HepG2 (cell line): ENCODE measurements around the gene HEPN1. TPM values are rescaled to one million over a fixed set of nuclear protein-coding genes. Genes with fewer than 3 reads are reported as not detected.
A peak's percentile ranks its signal among the peaks of the same experiment; 100 is the strongest.

ENCODE experiments used
- CBX1 ChIP-seq: IDR thresholded peaks from one replicate; pipeline ENCODE4 v1.6.1; 2016; ENCODE audit warnings: antibody characterized with exemption, low read depth
- ETV5 ChIP-seq: IDR thresholded peaks from 2 replicates; pipeline ENCODE4 v1.6.1; 2018; ENCODE audit warnings: missing biosample characterization, missing genetic modification reagents, inconsistent platforms, borderline replicate concordance
- HOXD1 ChIP-seq: sonication (generic); formaldehyde crosslinking; IDR thresholded peaks from 2 replicates; pipeline ENCODE4 v1.5.0; 2020; ENCODE audit warnings: missing genetic modification reagents
- PTBP1 ChIP-seq: fragments of 200-400 bp; formaldehyde crosslinking; IDR thresholded peaks from 2 replicates; pipeline ENCODE4 v1.6.1; 2018; ENCODE audit warnings: low read length, low read depth; ENCODE audit not compliant: poor library complexity, severe bottlenecking
- SALL1 ChIP-seq: sonication (generic); formaldehyde crosslinking; IDR thresholded peaks from 2 replicates; pipeline ENCODE4 v1.8.0; 2022; ENCODE audit warnings: mild to moderate bottlenecking, missing genetic modification reagents
- SP5 ChIP-seq: IDR thresholded peaks from 2 replicates; pipeline ENCODE4 v1.6.1; 2016; ENCODE audit warnings: low read depth, borderline replicate concordance
- ZNF232 ChIP-seq: sonication (generic); formaldehyde crosslinking; IDR thresholded peaks from 2 replicates; pipeline ENCODE4 v1.4.0; 2020; ENCODE audit warnings: missing genetic modification reagents, borderline replicate concordance
- ZNF883 ChIP-seq: sonication (generic); formaldehyde crosslinking; IDR thresholded peaks from 2 replicates; pipeline ENCODE4 v1.5.1; 2020; ENCODE audit warnings: mild to moderate bottlenecking, missing genetic modification reagents; ENCODE audit errors: not compliant biosample characterization
- ZSCAN29 ChIP-seq: sonication (generic); formaldehyde crosslinking; conservative IDR thresholded peaks from 2 replicates; pipeline ENCODE4 v1.4.0; 2020; ENCODE audit warnings: mild to moderate bottlenecking, missing genetic modification reagents
- polyA plus RNA-seq, 8 experiments: library from polyadenylated mRNA; depleted of rRNA in 3 of 8; stranded (reverse) in 7 of 8; unstranded in 1 of 8; fragments of >200 nt; fragmentation: Illumina TruSeq in 4 of 8; extraction: Trizol in 4 of 8; gene quantifications; 2 replicates each; pipeline versions ENCODE4 v1.2.1 to v1.2.3, GENCODE V29; 2011 to 2016; ENCODE audit warnings: low read depth in 4 of 8, missing spikeins in 1 of 8, mixed read lengths in 1 of 8; ENCODE audit not compliant: insufficient read depth in 1 of 8
- total RNA-seq, 5 experiments: library from RNA; depleted of rRNA; stranded (reverse); fragments of >200 nt; fragmentation: Illumina TruSeq; extraction: Trizol; gene quantifications; 2 replicates each; pipeline ENCODE4 v1.2.3, GENCODE V29; 2016; ENCODE audit warnings: low read depth in 1 of 5
- TF ChIP-seq, protein P1 (sequence below): sonication (generic); formaldehyde crosslinking; IDR thresholded peaks from 2 replicates; pipeline ENCODE4 v1.4.0; 2020; ENCODE audit warnings: missing genetic modification reagents
- TF ChIP-seq, protein P2 (sequence below): sonication (generic); formaldehyde crosslinking; IDR thresholded peaks from 2 replicates; pipeline ENCODE4 v1.4.0; 2020; ENCODE audit warnings: missing genetic modification reagents
- TF ChIP-seq, protein P3 (sequence below): sonication (generic); formaldehyde crosslinking; IDR thresholded peaks from 2 replicates; pipeline ENCODE4 v1.9.0; 2022; ENCODE audit warnings: missing genetic modification reagents, mild to moderate bottlenecking, borderline replicate concordance
- TF ChIP-seq, protein P4 (sequence below): sonication (generic); formaldehyde crosslinking; IDR thresholded peaks from 2 replicates; pipeline ENCODE4 v1.8.0; 2022; ENCODE audit warnings: mild to moderate bottlenecking, missing genetic modification reagents, moderate library complexity
- TF ChIP-seq, protein P5 (sequence below): sonication (generic); formaldehyde crosslinking; IDR thresholded peaks from 2 replicates; pipeline ENCODE4 v1.5.0; 2020; ENCODE audit warnings: mild to moderate bottlenecking, missing genetic modification reagents, borderline replicate concordance
- TF ChIP-seq, protein P6 (sequence below): sonication (generic); formaldehyde crosslinking; conservative IDR thresholded peaks from 2 replicates; pipeline ENCODE4 v1.4.0; 2020; ENCODE audit warnings: mild to moderate bottlenecking, missing genetic modification reagents, moderate library complexity

Gene HEPN1
- total and polyA plus RNA-seq, 2 of the 13 experiments (the other 11 are each of a cell fraction or from before 2014, with no cell fraction given), result not detected

DNA sequence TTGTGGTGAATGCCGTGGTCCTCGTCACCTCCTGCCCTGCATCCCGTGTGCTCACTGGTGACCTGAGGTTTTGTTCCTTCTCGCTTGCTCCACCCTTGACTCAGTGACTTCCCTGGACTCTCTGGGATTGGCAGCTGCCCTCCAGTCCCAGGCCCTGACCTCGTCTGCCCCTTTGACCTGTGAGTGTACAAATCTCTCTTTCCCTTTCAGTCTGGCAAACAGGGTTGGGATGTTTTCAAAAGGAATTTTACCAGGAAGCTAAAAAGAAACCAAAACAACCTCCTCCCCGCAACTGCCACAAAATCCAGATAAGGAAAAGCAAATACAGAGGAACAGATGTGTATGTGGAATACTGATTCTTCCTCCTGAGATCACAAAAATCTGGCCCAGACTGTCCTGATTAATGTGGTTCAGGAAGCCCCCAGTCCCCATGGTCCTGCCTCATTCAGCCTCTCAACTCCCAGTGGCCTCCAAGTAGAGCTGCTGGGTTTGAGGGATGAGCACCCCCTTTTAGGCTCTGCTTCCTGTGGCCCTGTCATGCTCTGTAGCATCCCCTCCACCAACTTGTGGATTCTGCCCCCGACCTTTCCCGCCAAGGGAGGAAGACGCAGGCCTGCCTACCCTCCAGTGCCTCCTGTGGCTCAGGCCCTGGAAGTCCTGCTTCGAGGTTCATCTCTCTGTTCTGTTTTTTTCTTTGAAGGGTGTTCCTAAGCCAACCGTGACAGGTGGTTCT is 36.5 kb upstream of the HEPN1 start (continued):
- TF ChIP-seq, protein P1, sequence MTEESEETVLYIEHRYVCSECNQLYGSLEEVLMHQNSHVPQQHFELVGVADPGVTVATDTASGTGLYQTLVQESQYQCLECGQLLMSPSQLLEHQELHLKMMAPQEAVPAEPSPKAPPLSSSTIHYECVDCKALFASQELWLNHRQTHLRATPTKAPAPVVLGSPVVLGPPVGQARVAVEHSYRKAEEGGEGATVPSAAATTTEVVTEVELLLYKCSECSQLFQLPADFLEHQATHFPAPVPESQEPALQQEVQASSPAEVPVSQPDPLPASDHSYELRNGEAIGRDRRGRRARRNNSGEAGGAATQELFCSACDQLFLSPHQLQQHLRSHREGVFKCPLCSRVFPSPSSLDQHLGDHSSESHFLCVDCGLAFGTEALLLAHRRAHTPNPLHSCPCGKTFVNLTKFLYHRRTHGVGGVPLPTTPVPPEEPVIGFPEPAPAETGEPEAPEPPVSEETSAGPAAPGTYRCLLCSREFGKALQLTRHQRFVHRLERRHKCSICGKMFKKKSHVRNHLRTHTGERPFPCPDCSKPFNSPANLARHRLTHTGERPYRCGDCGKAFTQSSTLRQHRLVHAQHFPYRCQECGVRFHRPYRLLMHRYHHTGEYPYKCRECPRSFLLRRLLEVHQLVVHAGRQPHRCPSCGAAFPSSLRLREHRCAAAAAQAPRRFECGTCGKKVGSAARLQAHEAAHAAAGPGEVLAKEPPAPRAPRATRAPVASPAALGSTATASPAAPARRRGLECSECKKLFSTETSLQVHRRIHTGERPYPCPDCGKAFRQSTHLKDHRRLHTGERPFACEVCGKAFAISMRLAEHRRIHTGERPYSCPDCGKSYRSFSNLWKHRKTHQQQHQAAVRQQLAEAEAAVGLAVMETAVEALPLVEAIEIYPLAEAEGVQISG (CRISPR knock-in tag), result peak; percentile 19; the same call in 1 of the 2 replicates
- TF ChIP-seq, protein P2, sequence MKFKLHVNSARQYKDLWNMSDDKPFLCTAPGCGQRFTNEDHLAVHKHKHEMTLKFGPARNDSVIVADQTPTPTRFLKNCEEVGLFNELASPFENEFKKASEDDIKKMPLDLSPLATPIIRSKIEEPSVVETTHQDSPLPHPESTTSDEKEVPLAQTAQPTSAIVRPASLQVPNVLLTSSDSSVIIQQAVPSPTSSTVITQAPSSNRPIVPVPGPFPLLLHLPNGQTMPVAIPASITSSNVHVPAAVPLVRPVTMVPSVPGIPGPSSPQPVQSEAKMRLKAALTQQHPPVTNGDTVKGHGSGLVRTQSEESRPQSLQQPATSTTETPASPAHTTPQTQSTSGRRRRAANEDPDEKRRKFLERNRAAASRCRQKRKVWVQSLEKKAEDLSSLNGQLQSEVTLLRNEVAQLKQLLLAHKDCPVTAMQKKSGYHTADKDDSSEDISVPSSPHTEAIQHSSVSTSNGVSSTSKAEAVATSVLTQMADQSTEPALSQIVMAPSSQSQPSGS, result peak; percentile 57; the same call in 1 of the 2 replicates
- TF ChIP-seq, protein P3, sequence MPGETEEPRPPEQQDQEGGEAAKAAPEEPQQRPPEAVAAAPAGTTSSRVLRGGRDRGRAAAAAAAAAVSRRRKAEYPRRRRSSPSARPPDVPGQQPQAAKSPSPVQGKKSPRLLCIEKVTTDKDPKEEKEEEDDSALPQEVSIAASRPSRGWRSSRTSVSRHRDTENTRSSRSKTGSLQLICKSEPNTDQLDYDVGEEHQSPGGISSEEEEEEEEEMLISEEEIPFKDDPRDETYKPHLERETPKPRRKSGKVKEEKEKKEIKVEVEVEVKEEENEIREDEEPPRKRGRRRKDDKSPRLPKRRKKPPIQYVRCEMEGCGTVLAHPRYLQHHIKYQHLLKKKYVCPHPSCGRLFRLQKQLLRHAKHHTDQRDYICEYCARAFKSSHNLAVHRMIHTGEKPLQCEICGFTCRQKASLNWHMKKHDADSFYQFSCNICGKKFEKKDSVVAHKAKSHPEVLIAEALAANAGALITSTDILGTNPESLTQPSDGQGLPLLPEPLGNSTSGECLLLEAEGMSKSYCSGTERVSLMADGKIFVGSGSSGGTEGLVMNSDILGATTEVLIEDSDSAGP (CRISPR knock-in tag), result peak; percentile 55; the same call in 1 of the 2 replicates
- TF ChIP-seq ETV5 (CRISPR knock-in tag) (peak; percentile 35; the same call in 1 of the 2 replicates), PTBP1 (no peak), ZNF232 (CRISPR knock-in tag) (peak; percentile 5; the same call in 1 of the 2 replicates), ZNF883 (CRISPR knock-in tag) (no peak), SP5 (peak; percentile 73), CBX1 (no peak), HOXD1 (CRISPR knock-in tag) (0 out of 2 replicates have a peak, but pooled peaks have one; percentile 20), ZSCAN29 (CRISPR knock-in tag) (peak; percentile 77; the same call in 1 of the 2 replicates), SALL1 (CRISPR knock-in tag) (peak; percentile 72; the same call in 1 of the 2 replicates)
- TF ChIP-seq, protein P4, sequence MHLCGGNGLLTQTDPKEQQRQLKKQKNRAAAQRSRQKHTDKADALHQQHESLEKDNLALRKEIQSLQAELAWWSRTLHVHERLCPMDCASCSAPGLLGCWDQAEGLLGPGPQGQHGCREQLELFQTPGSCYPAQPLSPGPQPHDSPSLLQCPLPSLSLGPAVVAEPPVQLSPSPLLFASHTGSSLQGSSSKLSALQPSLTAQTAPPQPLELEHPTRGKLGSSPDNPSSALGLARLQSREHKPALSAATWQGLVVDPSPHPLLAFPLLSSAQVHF, result no peak
- TF ChIP-seq, protein P5, sequence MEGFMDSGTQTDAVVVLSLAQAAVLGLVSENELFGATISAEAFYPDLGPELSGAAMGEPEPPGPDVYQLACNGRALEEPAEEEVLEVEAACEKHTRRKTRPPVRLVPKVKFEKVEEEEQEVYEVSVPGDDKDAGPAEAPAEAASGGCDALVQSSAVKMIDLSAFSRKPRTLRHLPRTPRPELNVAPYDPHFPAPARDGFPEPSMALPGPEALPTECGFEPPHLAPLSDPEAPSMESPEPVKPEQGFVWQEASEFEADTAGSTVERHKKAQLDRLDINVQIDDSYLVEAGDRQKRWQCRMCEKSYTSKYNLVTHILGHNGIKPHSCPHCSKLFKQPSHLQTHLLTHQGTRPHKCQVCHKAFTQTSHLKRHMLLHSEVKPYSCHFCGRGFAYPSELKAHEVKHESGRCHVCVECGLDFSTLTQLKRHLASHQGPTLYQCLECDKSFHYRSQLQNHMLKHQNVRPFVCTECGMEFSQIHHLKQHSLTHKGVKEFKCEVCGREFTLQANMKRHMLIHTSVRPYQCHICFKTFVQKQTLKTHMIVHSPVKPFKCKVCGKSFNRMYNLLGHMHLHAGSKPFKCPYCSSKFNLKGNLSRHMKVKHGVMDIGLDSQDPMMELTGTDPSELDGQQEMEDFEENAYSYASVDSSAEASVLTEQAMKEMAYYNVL (CRISPR knock-in tag), result 0 out of 2 replicates have a peak, but pooled peaks have one; percentile 34
- TF ChIP-seq, protein P6, sequence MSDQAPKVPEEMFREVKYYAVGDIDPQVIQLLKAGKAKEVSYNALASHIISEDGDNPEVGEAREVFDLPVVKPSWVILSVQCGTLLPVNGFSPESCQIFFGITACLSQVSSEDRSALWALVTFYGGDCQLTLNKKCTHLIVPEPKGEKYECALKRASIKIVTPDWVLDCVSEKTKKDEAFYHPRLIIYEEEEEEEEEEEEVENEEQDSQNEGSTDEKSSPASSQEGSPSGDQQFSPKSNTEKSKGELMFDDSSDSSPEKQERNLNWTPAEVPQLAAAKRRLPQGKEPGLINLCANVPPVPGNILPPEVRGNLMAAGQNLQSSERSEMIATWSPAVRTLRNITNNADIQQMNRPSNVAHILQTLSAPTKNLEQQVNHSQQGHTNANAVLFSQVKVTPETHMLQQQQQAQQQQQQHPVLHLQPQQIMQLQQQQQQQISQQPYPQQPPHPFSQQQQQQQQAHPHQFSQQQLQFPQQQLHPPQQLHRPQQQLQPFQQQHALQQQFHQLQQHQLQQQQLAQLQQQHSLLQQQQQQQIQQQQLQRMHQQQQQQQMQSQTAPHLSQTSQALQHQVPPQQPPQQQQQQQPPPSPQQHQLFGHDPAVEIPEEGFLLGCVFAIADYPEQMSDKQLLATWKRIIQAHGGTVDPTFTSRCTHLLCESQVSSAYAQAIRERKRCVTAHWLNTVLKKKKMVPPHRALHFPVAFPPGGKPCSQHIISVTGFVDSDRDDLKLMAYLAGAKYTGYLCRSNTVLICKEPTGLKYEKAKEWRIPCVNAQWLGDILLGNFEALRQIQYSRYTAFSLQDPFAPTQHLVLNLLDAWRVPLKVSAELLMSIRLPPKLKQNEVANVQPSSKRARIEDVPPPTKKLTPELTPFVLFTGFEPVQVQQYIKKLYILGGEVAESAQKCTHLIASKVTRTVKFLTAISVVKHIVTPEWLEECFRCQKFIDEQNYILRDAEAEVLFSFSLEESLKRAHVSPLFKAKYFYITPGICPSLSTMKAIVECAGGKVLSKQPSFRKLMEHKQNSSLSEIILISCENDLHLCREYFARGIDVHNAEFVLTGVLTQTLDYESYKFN (CRISPR knock-in tag), result peak; percentile 88
